Lung (tissue), 12 donors: ENCODE measurements around the gene DNAAF1. TPM values are rescaled to one million over a fixed set of nuclear protein-coding genes. Genes with fewer than 3 reads are reported as not detected.

Experiments used
- ATAC-seq: fragments of 200-7000 bp; cut with Tn5 transposase; one replicate; pipeline ENCODE4 v1.9.1; 2020; ENCODE audit warnings: moderate number of reproducible peaks; ENCODE audit not compliant: insufficient read depth, low FRiP score
- DNase-seq, 3 donors: peaks; one replicate each; pipeline ENCODE4 v3.0.0-alpha.2; 2013 to 2017
- H3K27ac ChIP-seq, 2 donors: one replicate each; pipeline ENCODE4 v1.5.1; 2013; ENCODE audit warnings: mild to moderate bottlenecking in 2 of 2, moderate library complexity in 2 of 2, control low read depth in 1 of 2, inconsistent platforms in 1 of 2, low read depth in 1 of 2, low read length in 1 of 2
- H3K27me3 ChIP-seq, 3 donors: one replicate each; pipeline ENCODE4 v1.5.1; 2013; ENCODE audit warnings: low read length in 2 of 3; ENCODE audit not compliant: control insufficient read depth in 3 of 3, insufficient read depth in 3 of 3
- H3K36me3 ChIP-seq, 4 donors: one replicate each; pipeline ENCODE4 v1.5.1; 2013; ENCODE audit warnings: low read length in 4 of 4, mild to moderate bottlenecking in 1 of 4, moderate library complexity in 1 of 4; ENCODE audit not compliant: control insufficient read depth in 4 of 4, insufficient read depth in 4 of 4
- H3K4me1 ChIP-seq, 5 donors: one replicate each; pipeline ENCODE4 v1.5.1; 2013; ENCODE audit warnings: low read length in 5 of 5, mild to moderate bottlenecking in 2 of 5, moderate library complexity in 1 of 5; ENCODE audit not compliant: control insufficient read depth in 5 of 5, insufficient read depth in 5 of 5
- H3K4me3 ChIP-seq: one replicate; pipeline ENCODE4 v1.5.1; 2013; ENCODE audit warnings: mild to moderate bottlenecking, control low read depth, moderate library complexity
- H3K9ac ChIP-seq, 2 donors: one replicate each; pipeline ENCODE4 v1.5.1; 2013; ENCODE audit warnings: low read length in 2 of 2, control low read depth in 1 of 2; ENCODE audit not compliant: insufficient read depth in 1 of 2
- H3K9me3 ChIP-seq, 4 donors: one replicate each; pipeline ENCODE4 v1.5.1; 2013; ENCODE audit warnings: low read length in 3 of 4, mild to moderate bottlenecking in 1 of 4, moderate library complexity in 1 of 4; ENCODE audit not compliant: control insufficient read depth in 4 of 4, insufficient read depth in 3 of 4
- WGBS, 2 donors: extraction: QIAGEN DNeasy Blood & Tissue Kit; methylation state at CpG; one replicate each; pipeline ENCODE4 v1.1.7; 2013; 5-methylcytosine and 5-hydroxymethylcytosine counted together
- polyA plus RNA-seq, 2 donors: library from polyadenylated mRNA; stranded (reverse); fragments of 200-250 nt; gene quantifications; one replicate each; pipeline ENCODE4 v1.2.1, GENCODE V29; 2013
- total RNA-seq, 2 donors: library from RNA; depleted of rRNA in 1 of 2; stranded (reverse); fragments of >200 nt in 1 of 2; gene quantifications; one replicate each; pipeline ENCODE4 v1.2.1, GENCODE V29; 2014 to 2021
- TF ChIP-seq, protein P1 (sequence below): IDR thresholded peaks from 2 replicates; pipeline ENCODE4 v1.5.1; 2012; ENCODE audit warnings: mild to moderate bottlenecking; ENCODE audit errors: control extremely low read depth, extremely low read depth
- donor health status: control.
- donor health status: control.
- donor health status: Bipolar disorder and iron deficiency.
- donor health status: healthy.
- donor health status: DM: yes; HTN: yes; CAD: no.

DNAAF1 gene
- total and polyA plus RNA-seq, 4 donors = 11.5 to 38.5 (median 12.4) TPM

DNA sequence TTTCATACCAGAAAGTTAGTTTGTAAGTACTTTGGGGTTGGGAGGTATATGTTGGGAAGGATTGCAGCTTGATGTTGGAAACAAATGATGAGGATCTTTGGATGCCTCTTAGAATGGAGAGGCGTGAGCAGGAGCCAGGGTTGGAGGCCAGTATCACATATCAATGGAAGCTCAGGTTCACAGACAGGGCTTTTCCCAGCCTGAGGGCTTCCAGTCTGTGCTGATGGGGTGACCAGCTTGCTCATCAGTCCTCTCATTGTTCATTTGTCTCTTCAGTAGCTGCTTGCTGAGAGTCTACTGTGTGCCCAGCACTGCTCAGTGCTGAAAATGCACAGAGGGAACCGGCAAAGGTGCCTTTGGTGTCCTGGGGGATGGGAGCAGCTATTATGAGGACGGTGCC lies 5.8 kb downstream of the DNAAF1 start:
- 85 to 86% methylated on average over 3 of the region's 3 CpGs for WGBS, 2 donors
- Histone ChIP-seq H3K9ac (no peak overlapping the region), H3K9me3 (peaks cover 0 to 3% (median 0%) of the 10 kb centered on the region in 4 donors), H3K27ac (no peak overlapping the region), H3K27me3 (no peaks in the 10 kb centered on the region), H3K4me3 (no peak overlapping the region), H3K4me1 (peaks cover 0 to 2% (median 0%) of the 10 kb centered on the region in 5 donors), H3K36me3 (no peaks in the 10 kb centered on the region)
- TF ChIP-seq, protein P1, sequence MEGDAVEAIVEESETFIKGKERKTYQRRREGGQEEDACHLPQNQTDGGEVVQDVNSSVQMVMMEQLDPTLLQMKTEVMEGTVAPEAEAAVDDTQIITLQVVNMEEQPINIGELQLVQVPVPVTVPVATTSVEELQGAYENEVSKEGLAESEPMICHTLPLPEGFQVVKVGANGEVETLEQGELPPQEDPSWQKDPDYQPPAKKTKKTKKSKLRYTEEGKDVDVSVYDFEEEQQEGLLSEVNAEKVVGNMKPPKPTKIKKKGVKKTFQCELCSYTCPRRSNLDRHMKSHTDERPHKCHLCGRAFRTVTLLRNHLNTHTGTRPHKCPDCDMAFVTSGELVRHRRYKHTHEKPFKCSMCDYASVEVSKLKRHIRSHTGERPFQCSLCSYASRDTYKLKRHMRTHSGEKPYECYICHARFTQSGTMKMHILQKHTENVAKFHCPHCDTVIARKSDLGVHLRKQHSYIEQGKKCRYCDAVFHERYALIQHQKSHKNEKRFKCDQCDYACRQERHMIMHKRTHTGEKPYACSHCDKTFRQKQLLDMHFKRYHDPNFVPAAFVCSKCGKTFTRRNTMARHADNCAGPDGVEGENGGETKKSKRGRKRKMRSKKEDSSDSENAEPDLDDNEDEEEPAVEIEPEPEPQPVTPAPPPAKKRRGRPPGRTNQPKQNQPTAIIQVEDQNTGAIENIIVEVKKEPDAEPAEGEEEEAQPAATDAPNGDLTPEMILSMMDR = no peak
- DNase-seq (no peak), ATAC-seq (no peak)

GRCh38 chr16:84153660-84154214 lies 8.6 kb downstream of the DNAAF1 start:
- H3K27me3 ChIP-seq = peaks cover 0 to under 1% (median 0%) of the 10 kb centered on the region in 3 donors
- TF ChIP-seq, protein P1 = no peak
- no peak overlapping the region for H3K27ac ChIP-seq
- no peak for DNase-seq
- no peaks in the 10 kb centered on the region for H3K36me3 ChIP-seq
- H3K9me3 ChIP-seq = peaks cover 0 to 6% (median 0%) of the 10 kb centered on the region in 4 donors
- ATAC-seq = no peak
- H3K4me3 ChIP-seq = no peak overlapping the region
- H3K9ac ChIP-seq = no peak overlapping the region
- 80 to 86% methylated on average over 8 of the region's 8 CpGs for WGBS, 2 donors
- peaks cover 0 to 2% (median 0%) of the 10 kb centered on the region in 5 donors for H3K4me1 ChIP-seq

GRCh38 chr16:84155226-84155625 lies 10.1 kb downstream of the DNAAF1 start:
- TF ChIP-seq, protein P1 = no peak
- 92 to 99% methylated on average over 4 of the region's 4 CpGs for WGBS, 2 donors
- DNase-seq = no peak
- H3K27ac ChIP-seq = no peak overlapping the region
- ATAC-seq = no peak
- peak overlapping the region; percentile 3 for H3K4me3 ChIP-seq
- peaks cover 0 to 2% (median 0%) of the 10 kb centered on the region in 5 donors for H3K4me1 ChIP-seq
- H3K36me3 ChIP-seq = no peaks in the 10 kb centered on the region
- H3K27me3 ChIP-seq = peaks cover 0 to 10% (median 3%) of the 10 kb centered on the region in 3 donors
- H3K9ac ChIP-seq = no peak overlapping the region
- peaks cover 0 to 6% (median 0%) of the 10 kb centered on the region in 4 donors for H3K9me3 ChIP-seq

DNA sequence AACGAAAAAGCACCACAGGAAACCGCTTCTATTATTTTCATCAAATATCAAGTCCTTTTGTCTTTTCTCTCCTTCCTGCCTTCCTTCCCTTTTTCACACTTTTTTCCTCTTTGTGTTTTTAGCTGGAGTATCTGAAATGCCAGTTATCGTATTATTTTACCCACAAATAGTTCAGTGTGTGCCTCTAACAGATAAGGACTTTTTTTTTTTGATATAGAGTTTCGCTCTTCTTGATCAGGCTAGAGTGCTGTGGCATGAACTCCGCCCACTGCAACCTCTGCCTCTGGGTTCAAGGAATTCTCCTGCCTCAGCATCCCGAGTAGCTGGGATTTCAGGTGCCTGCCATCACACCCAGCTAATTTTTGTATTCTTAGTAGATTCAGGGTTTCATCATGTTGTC lies 10.7 kb downstream of the DNAAF1 start:
- no peak for ATAC-seq
- Histone ChIP-seq H3K9ac (no peak overlapping the region), H3K27me3 (peaks cover 0 to 10% (median 3%) of the 10 kb centered on the region in 3 donors), H3K27ac (no peak overlapping the region), H3K4me1 (peaks cover 0 to 2% (median 0%) of the 10 kb centered on the region in 5 donors), H3K9me3 (peaks cover 0 to 6% (median 0%) of the 10 kb centered on the region in 4 donors), H3K4me3 (no peak overlapping the region), H3K36me3 (no peaks in the 10 kb centered on the region)
- 86 to 88% methylated on average over 6 of the region's 6 CpGs for WGBS, 2 donors
- DNase-seq = no peak
- TF ChIP-seq, protein P1 = no peak
